GM12878 (cell line): ENCODE measurements around the gene KIAA1586. TPM values are rescaled to one million over a fixed set of nuclear protein-coding genes. Genes with fewer than 3 reads are reported as not detected.
"Not testable (repeated sequence)": the region's sequence is repeated elsewhere in the genome, so short reads cannot be mapped to it uniquely, and the experiment has no call there.

Source experiments
- ATAC-seq: fragments of 200-7000 bp; cut with Tn5 transposase; 3 replicates; pipeline ENCODE4 v1.9.1; 2020; ENCODE audit warnings: mild to moderate bottlenecking, moderate library complexity
- BruUV-seq: library from RNA; stranded (reverse); fragments of 400-500 nt; replicated peaks from 2 replicates; lab custom pipeline; 2021; lab: Mats Ljungman, UMichigan
- CTCF ChIA-PET: fragments of 300-600 bp; sonication (Branson Sonifier 250); formaldehyde crosslinking; extraction: SDS; loops from one replicate; lab custom pipeline; 2021; ENCODE audit warnings: inconsistent platforms; lab: Yijun Ruan, JAX
- POLR2A ChIA-PET: fragments of 350-600 bp; formaldehyde crosslinking; extraction: SDS; loops from one replicate; lab custom pipeline; 2021; ENCODE audit warnings: inconsistent platforms; lab: Charles Lee
- RAD21 ChIA-PET: fragments of 300-600 bp; sonication (Branson Sonifier 250); formaldehyde crosslinking; loops from one replicate; lab custom pipeline; 2023; ENCODE audit warnings: antibody characterized with exemption; ENCODE audit not compliant: unreplicated experiment; lab: Charles Lee
- SMC1A ChIA-PET: fragments of 300-600 bp; sonication (Branson Sonifier 250); formaldehyde crosslinking; loops from one replicate; lab custom pipeline; 2023; ENCODE audit not compliant: unreplicated experiment, uncharacterized antibody; lab: Charles Lee
- DNase-seq: peaks from one replicate; pipeline ENCODE4 v3.0.0-alpha.2; 2011; ENCODE audit warnings: low read depth, low spot score
- FAIRE-seq: peaks from 3 replicates; lab custom pipeline; 2011; peaks lifted over from hg19 to GRCh38; lab: Jason Lieb, UNC
- H2AFZ ChIP-seq: 2 replicates; pipeline ENCODE4 v1.6.0; 2011; ENCODE audit warnings: low read depth, low read length, control low read depth; ENCODE audit not compliant: control insufficient read depth
- H3K27ac ChIP-seq: 2 replicates; pipeline ENCODE4 v1.5.1; 2011; ENCODE audit warnings: control low read depth; ENCODE audit not compliant: control insufficient read depth, insufficient read depth
- H3K27me3 ChIP-seq, 2 experiments: replicated peaks in 1 of 2; 2 replicates each; pipeline versions ENCODE4 v1.6.0 to v1.6.1; 2011; ENCODE audit warnings: low read length in 1 of 2; ENCODE audit not compliant: control insufficient read depth in 2 of 2, insufficient read depth in 2 of 2
- H3K36me3 ChIP-seq, 2 experiments: 2 replicates each; pipeline ENCODE4 v1.5.1; 2011; ENCODE audit warnings: low read length in 1 of 2; ENCODE audit not compliant: control insufficient read depth in 2 of 2, insufficient read depth in 2 of 2
- H3K4me1 ChIP-seq: 2 replicates; pipeline ENCODE4 v1.6.1; 2011; ENCODE audit warnings: mild to moderate bottlenecking, low read length, moderate library complexity, mixed read lengths; ENCODE audit not compliant: control insufficient read depth, insufficient read depth
- H3K4me2 ChIP-seq: 2 replicates; pipeline ENCODE4 v1.6.0; 2011; ENCODE audit warnings: control low read depth; ENCODE audit not compliant: control insufficient read depth, insufficient read depth
- H3K4me3 ChIP-seq: fragments of 200-600 bp; sonication (generic); 2 replicates; pipeline ENCODE4 v1.5.1; 2016
- H3K79me2 ChIP-seq: 2 replicates; pipeline ENCODE4 v1.6.0; 2011; ENCODE audit warnings: low read length; ENCODE audit not compliant: control insufficient read depth, insufficient read depth
- H3K9ac ChIP-seq: 2 replicates; pipeline ENCODE4 v1.8.0; 2011; ENCODE audit warnings: low read length, control low read depth, mixed read lengths; ENCODE audit not compliant: control insufficient read depth, insufficient read depth
- H3K9me3 ChIP-seq: replicated peaks from 3 replicates; pipeline ENCODE4 v1.5.1; 2011; ENCODE audit warnings: mild to moderate bottlenecking, low read length; ENCODE audit not compliant: control insufficient read depth, insufficient read depth
- H4K20me1 ChIP-seq: 2 replicates; pipeline ENCODE4 v1.6.0; 2011; ENCODE audit not compliant: control insufficient read depth, insufficient read depth
- EED ChIP-seq: sonication (generic); IDR thresholded peaks from 2 replicates; pipeline ENCODE4 v1.6.1; 2016; ENCODE audit warnings: antibody characterized with exemption, low read depth
- NR2C1 ChIP-seq: fragments of 450-650 bp; IDR thresholded peaks from 2 replicates; pipeline ENCODE4 v1.6.1; 2017; ENCODE audit warnings: antibody characterized with exemption, mild to moderate bottlenecking, moderate library complexity
- STAT3 ChIP-seq: IDR thresholded peaks from 2 replicates; pipeline ENCODE4 v1.6.1; 2011; ENCODE audit warnings: low read depth, low read length, improper control_type of control experiment
- TCF3 ChIP-seq: IDR thresholded peaks from 2 replicates; pipeline ENCODE4 v1.6.1; 2012; ENCODE audit warnings: low read depth, mild to moderate bottlenecking, low read length, borderline replicate concordance; ENCODE audit not compliant: insufficient read depth
- YBX1 ChIP-seq: fragments of 450-650 bp; IDR thresholded peaks from 2 replicates; pipeline ENCODE4 v1.6.1; 2016; ENCODE audit warnings: antibody characterized with exemption
- WGBS: methylation state at CpG from one replicate; pipeline ENCODE4 v1.1.6; 2016; ENCODE audit warnings: low lambda C conversion rate; ENCODE audit not compliant: insufficient replicate concordance, insufficient coverage; ENCODE audit errors: missing lambda C conversion rate; 5-methylcytosine and 5-hydroxymethylcytosine counted together
- in situ Hi-C: fragments of 300-500 bp; cut with MboI; formaldehyde crosslinking; loops from 9 replicates; pipeline ENCODE4 v1.14.3; 2018; ENCODE audit warnings: mixed read lengths
- intact Hi-C: fragments of 100-400 bp; cut with micrococcal nuclease; formaldehyde crosslinking; loops from one replicate; pipeline ENCODE4 v1.14.2; 2022; ENCODE audit not compliant: unreplicated experiment
- polyA plus RNA-seq, 11 experiments: library from polyadenylated mRNA; depleted of rRNA in 4 of 11; unstranded in 6 of 11; stranded (reverse) in 5 of 11; fragments of >200 nt; fragmentation: Nextera tagmentation in 4 of 11; fragmentation: Illumina TruSeq in 1 of 11; extraction: Ambion mirVana in 4 of 11; extraction: Trizol in 1 of 11; gene quantifications; 1 replicate in 1 of 11; 2 replicates in 10 of 11; pipeline versions ENCODE4 v1.2.1 to v1.2.3, GENCODE V29; 2011 to 2016; ENCODE audit warnings: inconsistent platforms in 2 of 11, missing spikeins in 2 of 11, low read depth in 1 of 11
- total RNA-seq, 4 experiments: library from RNA; depleted of rRNA in 3 of 4; stranded (reverse); fragments of >200 nt in 3 of 4; fragmentation: Illumina TruSeq in 1 of 4; extraction: Trizol in 1 of 4; gene quantifications; 2 replicates each; pipeline versions ENCODE4 v1.2.1 to v1.2.3, GENCODE V29; 2013 to 2021
- TF ChIP-seq, protein P1 (sequence below): fragments of 450-650 bp; IDR thresholded peaks from 2 replicates; pipeline ENCODE4 v1.6.1; 2017; ENCODE audit warnings: mild to moderate bottlenecking, low read depth, inconsistent platforms; ENCODE audit not compliant: poor library complexity, severe bottlenecking
- TF ChIP-seq, protein P2 (sequence below): fragments of 450-650 bp; IDR thresholded peaks from 2 replicates; pipeline ENCODE4 v1.6.1; 2018; ENCODE audit warnings: mild to moderate bottlenecking, low read depth, moderate library complexity; ENCODE audit not compliant: partially characterized antibody
- TF ChIP-seq, protein P3 (sequence below): fragments of 450-650 bp; IDR thresholded peaks from 2 replicates; pipeline ENCODE4 v1.6.1; 2018; ENCODE audit warnings: borderline replicate concordance, mild to moderate bottlenecking; ENCODE audit not compliant: partially characterized antibody

KIAA1586 gene
- total and polyA plus RNA-seq, 10 of the 15 experiments (the other 5 are each of a cell fraction or from before 2014, with no cell fraction given) = 13.1 to 33.1 (median 21.2) TPM

DNA sequence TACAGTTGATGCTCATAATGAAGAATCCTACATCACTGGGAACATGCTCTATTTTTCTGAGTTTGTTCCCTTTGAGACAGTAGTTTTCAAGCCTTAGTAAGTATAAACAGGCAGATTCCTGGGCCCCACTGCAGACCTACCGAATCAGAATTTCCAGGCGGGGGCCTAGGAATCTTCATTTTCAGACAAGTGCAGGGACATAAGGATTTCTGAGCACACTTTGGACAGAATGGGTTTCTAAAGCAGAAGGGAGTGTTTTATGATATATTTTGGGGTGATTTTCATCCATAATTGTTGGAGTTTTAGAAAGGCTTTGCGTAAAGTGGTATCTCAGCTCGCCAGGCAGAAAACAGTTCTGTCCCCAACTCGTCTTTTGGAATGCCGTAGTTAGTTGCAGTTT, 1.4 kb downstream of the KIAA1586 start:
- H3K9me3 ChIP-seq, H2AFZ ChIP-seq, CTCF ChIA-PET, H4K20me1 ChIP-seq, FAIRE-seq, ATAC-seq, DNase-seq, RAD21 ChIA-PET, H3K4me1 ChIP-seq, POLR2A ChIA-PET, H3K27me3 ChIP-seq, H3K27ac ChIP-seq, in situ Hi-C loops: not testable (repeated sequence)
- TF ChIP-seq, protein P1, sequence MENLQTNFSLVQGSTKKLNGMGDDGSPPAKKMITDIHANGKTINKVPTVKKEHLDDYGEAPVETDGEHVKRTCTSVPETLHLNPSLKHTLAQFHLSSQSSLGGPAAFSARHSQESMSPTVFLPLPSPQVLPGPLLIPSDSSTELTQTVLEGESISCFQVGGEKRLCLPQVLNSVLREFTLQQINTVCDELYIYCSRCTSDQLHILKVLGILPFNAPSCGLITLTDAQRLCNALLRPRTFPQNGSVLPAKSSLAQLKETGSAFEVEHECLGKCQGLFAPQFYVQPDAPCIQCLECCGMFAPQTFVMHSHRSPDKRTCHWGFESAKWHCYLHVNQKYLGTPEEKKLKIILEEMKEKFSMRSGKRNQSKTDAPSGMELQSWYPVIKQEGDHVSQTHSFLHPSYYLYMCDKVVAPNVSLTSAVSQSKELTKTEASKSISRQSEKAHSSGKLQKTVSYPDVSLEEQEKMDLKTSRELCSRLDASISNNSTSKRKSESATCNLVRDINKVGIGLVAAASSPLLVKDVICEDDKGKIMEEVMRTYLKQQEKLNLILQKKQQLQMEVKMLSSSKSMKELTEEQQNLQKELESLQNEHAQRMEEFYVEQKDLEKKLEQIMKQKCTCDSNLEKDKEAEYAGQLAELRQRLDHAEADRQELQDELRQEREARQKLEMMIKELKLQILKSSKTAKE = peak; percentile 36
- peaks cover 4 to 16% of the 10 kb centered on the region in 2 experiments for H3K36me3 ChIP-seq
- SMC1A ChIA-PET = interaction anchor here (0.9 to 1.4 kb wide), 2 partner anchors 10 to 143 kb away, joined by 3 read pairs; no protein-coding TSS in a partner anchor
- peak overlapping the region; percentile 39; the same call in 1 of the 2 replicates for H3K9ac ChIP-seq
- peak overlapping the region; percentile 75; the same call in 1 of the 2 replicates for H3K4me2 ChIP-seq
- intact Hi-C loops = loop anchor here (5.0 kb wide), 1 partner anchor 91 kb away; the partner anchor contains the start of gene BEND6
- H3K4me3 ChIP-seq = peak overlapping the region; percentile 65; the same call in 1 of the 2 replicates
- BruUV-seq = TSS peak; percentile 55
- 65% methylated on average over 6 of the region's 6 CpGs for WGBS
- H3K79me2 ChIP-seq = peaks cover 29% of the 10 kb centered on the region

DNA sequence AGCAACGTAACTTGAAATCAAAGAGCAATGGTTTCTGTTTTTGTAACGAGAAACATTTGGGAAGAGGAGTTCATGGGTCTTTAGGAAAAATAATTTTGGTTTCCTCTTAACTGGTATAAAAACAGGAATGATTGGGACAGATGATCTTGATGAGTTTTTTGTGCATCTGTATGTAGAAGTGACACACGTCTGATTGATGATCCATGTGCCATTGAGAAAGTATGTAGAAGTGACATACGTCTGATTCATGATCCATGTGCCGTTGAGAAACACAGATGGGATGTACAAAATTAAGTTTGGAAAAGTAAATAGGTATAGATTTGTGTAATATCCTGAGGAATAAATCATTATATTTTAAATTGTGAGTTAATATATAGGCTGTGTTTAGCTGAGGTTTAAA, 2.1 kb downstream of the KIAA1586 start:
- no peaks in the 10 kb centered on the region for H3K27me3 ChIP-seq
- H4K20me1 ChIP-seq = no peaks in the 10 kb centered on the region
- ChIA-PET POLR2A (no interaction called here), SMC1A (interaction anchor here (0.9 to 1.4 kb wide), 3 partner anchors 9 to 144 kb away, joined by 3 read pairs; no protein-coding TSS in a partner anchor), RAD21 (no interaction called here), CTCF (interaction anchor here (1.3 kb wide), 1 partner anchor 144 kb away, joined by 4 read pairs; no protein-coding TSS in a partner anchor)
- no peak for FAIRE-seq
- H3K79me2 ChIP-seq = peaks cover 29% of the 10 kb centered on the region
- in situ Hi-C loops = no loop called here
- no TSS peak for BruUV-seq
- no peak overlapping the region for H3K27ac ChIP-seq
- no peaks in the 10 kb centered on the region; the same call in 2 of the 3 replicates for H3K9me3 ChIP-seq
- no peak overlapping the region for H3K9ac ChIP-seq
- H3K4me1 ChIP-seq = peaks cover 5% of the 10 kb centered on the region; the same call in 1 of the 2 replicates
- H3K4me2 ChIP-seq = peak overlapping the region; percentile 75
- ATAC-seq = no peak
- peak overlapping the region; percentile 65; the same call in 1 of the 2 replicates for H3K4me3 ChIP-seq
- H3K36me3 ChIP-seq = peaks cover 4 to 16% of the 10 kb centered on the region in 2 experiments
- WGBS = 83% methylated on average over 5 of the region's 5 CpGs
- DNase-seq = no peak
- no peak overlapping the region for H2AFZ ChIP-seq
- intact Hi-C loops = loop anchor here (5.0 kb wide), 1 partner anchor 91 kb away; the partner anchor contains the start of gene BEND6
- TF ChIP-seq, protein P2, sequence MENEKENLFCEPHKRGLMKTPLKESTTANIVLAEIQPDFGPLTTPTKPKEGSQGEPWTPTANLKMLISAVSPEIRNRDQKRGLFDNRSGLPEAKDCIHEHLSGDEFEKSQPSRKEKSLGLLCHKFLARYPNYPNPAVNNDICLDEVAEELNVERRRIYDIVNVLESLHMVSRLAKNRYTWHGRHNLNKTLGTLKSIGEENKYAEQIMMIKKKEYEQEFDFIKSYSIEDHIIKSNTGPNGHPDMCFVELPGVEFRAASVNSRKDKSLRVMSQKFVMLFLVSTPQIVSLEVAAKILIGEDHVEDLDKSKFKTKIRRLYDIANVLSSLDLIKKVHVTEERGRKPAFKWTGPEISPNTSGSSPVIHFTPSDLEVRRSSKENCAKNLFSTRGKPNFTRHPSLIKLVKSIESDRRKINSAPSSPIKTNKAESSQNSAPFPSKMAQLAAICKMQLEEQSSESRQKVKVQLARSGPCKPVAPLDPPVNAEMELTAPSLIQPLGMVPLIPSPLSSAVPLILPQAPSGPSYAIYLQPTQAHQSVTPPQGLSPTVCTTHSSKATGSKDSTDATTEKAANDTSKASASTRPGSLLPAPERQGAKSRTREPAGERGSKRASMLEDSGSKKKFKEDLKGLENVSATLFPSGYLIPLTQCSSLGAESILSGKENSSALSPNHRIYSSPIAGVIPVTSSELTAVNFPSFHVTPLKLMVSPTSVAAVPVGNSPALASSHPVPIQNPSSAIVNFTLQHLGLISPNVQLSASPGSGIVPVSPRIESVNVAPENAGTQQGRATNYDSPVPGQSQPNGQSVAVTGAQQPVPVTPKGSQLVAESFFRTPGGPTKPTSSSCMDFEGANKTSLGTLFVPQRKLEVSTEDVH = no peak
- TF ChIP-seq, protein P3, sequence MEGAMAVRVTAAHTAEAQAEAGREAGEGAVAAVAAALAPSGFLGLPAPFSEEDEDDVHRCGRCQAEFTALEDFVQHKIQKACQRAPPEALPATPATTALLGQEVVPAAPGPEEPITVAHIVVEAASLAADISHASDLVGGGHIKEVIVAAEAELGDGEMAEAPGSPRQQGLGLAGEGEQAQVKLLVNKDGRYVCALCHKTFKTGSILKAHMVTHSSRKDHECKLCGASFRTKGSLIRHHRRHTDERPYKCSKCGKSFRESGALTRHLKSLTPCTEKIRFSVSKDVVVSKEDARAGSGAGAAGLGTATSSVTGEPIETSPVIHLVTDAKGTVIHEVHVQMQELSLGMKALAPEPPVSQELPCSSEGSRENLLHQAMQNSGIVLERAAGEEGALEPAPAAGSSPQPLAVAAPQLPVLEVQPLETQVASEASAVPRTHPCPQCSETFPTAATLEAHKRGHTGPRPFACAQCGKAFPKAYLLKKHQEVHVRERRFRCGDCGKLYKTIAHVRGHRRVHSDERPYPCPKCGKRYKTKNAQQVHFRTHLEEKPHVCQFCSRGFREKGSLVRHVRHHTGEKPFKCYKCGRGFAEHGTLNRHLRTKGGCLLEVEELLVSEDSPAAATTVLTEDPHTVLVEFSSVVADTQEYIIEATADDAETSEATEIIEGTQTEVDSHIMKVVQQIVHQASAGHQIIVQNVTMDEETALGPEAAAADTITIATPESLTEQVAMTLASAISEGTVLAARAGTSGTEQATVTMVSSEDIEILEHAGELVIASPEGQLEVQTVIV = no peak
- TF ChIP-seq NR2C1 = no peak
- TF ChIP-seq EED = no peak
- TF ChIP-seq TCF3 = no peak
- no peak for TF ChIP-seq STAT3
- no peak for TF ChIP-seq YBX1
